Measurements from ENCODE around the gene NR2C2AP.

The NR2C2AP gene

GRCh38 chr19:19155495-19156219 is 47.6 kb downstream of the NR2C2AP start:
- Mint-ChIP-seq H3K27me3 (no peaks in the 10 kb centered on the region), H3K4me3 (no peak overlapping the region), H3K27ac (no peak overlapping the region), H3K9me3 (no peaks in the 10 kb centered on the region), H3K36me3 (ENCODE audit: low read depth) (peaks cover 12% of the 10 kb centered on the region), H3K4me1 (ENCODE audit: low read depth) (peaks cover 4% of the 10 kb centered on the region)

- no peaks in the 10 kb centered on the region for H3K27me3 Mint-ChIP-seq
- no peak overlapping the region for H3K27ac Mint-ChIP-seq
- H3K4me3 Mint-ChIP-seq: no peak overlapping the region
- peaks cover 4% of the 10 kb centered on the region for H3K4me1 Mint-ChIP-seq (ENCODE audit: low read depth)
- no peaks in the 10 kb centered on the region for H3K9me3 Mint-ChIP-seq
- H3K36me3 Mint-ChIP-seq (ENCODE audit: low read depth): peaks cover 12% of the 10 kb centered on the region
Observed at GRCh38 chr19:19154768-19155494, 48.3 kb downstream of the NR2C2AP start.

GRCh38 chr19:19152668-19153384 is 50.4 kb downstream of the NR2C2AP start:
- Mint-ChIP-seq H3K4me3 (no peak overlapping the region), H3K36me3 (ENCODE audit: low read depth) (peaks cover 12% of the 10 kb centered on the region), H3K9me3 (no peaks in the 10 kb centered on the region), H3K27me3 (no peaks in the 10 kb centered on the region), H3K4me1 (ENCODE audit: low read depth) (no peaks in the 10 kb centered on the region), H3K27ac (no peak overlapping the region)

- Mint-ChIP-seq H3K27me3 (no peaks in the 10 kb centered on the region), H3K36me3 (ENCODE audit: low read depth) (peaks cover 12% of the 10 kb centered on the region), H3K4me3 (no peak overlapping the region), H3K27ac (no peak overlapping the region), H3K4me1 (ENCODE audit: low read depth) (no peaks in the 10 kb centered on the region), H3K9me3 (no peaks in the 10 kb centered on the region)
Observed at GRCh38 chr19:19151418-19151817, 51.8 kb downstream of the NR2C2AP start.
